GM12875 (cell line): ENCODE data around the gene GMPPB.

Source experiments
- H3K4me3 ChIP-seq: one replicate; pipeline ENCODE4 v1.5.1; 2011; ENCODE audit warnings: low read depth, low read length, control low read depth
- CTCF ChIP-seq: IDR thresholded peaks from 2 replicates; pipeline ENCODE4 v1.5.1; 2011; ENCODE audit warnings: low read depth, mild to moderate bottlenecking, control low read depth, inconsistent platforms, low read length, moderate library complexity, borderline replicate concordance; ENCODE audit not compliant: insufficient read depth

The GMPPB gene

DNA sequence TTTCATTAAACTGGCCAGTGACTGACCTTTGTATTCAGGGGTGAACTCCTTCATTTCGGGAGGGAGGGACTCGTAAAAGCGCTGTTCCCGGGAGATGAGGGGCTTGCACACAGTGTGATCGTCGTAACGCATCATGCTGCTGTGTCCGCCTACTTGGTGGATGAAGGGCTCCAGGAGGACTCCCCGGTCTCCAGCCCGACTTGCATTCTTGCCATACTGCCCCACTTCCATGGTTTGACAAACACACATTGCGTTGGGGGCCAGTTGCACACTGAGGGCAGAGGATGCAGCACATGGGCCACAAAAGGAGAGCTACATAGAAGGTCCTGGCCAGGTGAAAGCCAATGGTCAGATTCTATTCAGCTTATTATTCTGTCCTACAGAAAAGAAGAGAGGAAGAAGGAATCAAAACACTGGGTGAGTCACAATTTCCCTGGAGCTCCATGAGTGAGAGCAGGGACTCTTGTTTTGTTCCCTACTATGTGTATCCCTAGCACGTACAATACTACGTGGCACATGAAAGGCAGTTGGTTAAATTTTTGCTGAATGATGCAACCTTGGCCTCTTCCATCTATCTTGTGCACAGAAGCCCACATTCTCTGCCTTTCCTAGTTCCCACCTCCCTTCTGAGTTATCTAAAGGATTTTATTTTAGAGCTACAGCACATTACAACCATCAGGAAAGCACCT, 24.2 kb upstream of the GMPPB start:
- TF ChIP-seq CTCF, result no peak
- H3K4me3 ChIP-seq, result no peak overlapping the region

DNA sequence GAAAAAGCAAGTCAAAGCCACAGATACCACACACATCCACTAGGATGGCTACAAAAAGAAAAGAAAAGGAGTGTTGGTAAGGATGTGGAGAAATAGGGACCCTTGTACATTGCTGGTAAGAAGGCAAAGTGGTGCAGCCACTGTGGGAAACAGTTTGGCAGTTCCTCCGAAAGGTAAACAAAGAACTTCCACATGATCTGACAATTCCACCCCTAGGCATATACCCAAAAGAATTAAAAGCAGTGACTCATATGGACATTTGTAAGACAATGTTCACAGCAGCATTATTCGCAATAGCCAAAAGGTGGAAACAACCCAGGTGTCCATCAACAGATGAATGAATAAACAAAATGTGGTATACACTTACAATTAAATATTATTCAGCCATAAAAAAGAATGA, 22.2 kb upstream of the GMPPB start:
- TF ChIP-seq CTCF, result no peak

DNA sequence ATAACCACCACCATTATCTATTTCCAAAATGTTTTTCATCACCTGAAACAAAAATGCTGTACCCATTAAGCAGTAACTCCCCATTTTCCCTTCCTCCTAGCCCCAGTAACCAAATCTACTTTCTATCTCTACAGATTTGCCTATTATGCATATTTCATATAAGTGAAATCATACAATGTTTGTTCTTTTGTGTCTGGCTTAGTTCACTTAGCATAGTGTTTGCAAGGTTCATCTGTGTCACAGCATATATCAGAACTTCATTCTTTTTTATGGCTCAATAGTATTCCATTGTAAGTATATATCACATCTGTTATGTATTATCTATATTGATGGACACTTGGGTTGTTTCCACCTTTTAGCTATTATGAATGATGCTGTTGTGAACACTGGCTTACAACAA, 16.7 kb upstream of the GMPPB start:
- H3K4me3 ChIP-seq, result no peak overlapping the region
- no peak for TF ChIP-seq CTCF

More for the DNA sequence above, 22.2 kb upstream of the GMPPB start:
- H3K4me3 ChIP-seq, result no peak overlapping the region

GRCh38 chr3:49738067-49738713, 14.4 kb upstream of the GMPPB start:
- no peak for TF ChIP-seq CTCF
- no peak overlapping the region for H3K4me3 ChIP-seq

DNA sequence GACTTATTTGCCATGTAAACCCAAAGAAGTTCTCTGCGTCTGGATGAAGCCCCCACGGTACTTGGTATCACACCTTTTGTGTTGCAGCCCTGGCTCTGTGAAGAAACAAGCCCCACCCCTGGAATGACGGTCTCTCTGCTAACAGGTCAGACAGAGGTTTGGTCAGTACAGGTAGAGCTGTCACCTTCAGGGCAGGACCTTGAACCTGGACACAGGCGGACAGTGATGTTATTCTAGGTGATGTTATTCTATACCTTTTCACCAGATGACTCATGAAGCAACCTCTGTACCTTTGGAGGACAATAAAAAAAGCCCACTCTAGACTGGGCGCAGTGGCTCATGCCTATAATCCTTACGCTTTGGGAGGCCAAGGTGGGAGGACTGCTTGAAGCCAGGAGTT, 11.0 kb upstream of the GMPPB start:
- TF ChIP-seq CTCF, result no peak
- no peak overlapping the region for H3K4me3 ChIP-seq

GRCh38 chr3:49733551-49733950, 9.8 kb upstream of the GMPPB start:
- no peak for TF ChIP-seq CTCF
- H3K4me3 ChIP-seq, result no peak overlapping the region

GRCh38 chr3:49732597-49732996, 8.8 kb upstream of the GMPPB start:
- H3K4me3 ChIP-seq, result no peak overlapping the region
- TF ChIP-seq CTCF, result no peak
